ENCODE measurements around the gene ADGRF1. TPM values are rescaled to one million over a fixed set of nuclear protein-coding genes. Genes with fewer than 3 reads are reported as not detected.

Gene ADGRF1
- polyA plus RNA-seq, 4 donors, result 0.13 to 1.7 (median 1.3) TPM

DNA sequence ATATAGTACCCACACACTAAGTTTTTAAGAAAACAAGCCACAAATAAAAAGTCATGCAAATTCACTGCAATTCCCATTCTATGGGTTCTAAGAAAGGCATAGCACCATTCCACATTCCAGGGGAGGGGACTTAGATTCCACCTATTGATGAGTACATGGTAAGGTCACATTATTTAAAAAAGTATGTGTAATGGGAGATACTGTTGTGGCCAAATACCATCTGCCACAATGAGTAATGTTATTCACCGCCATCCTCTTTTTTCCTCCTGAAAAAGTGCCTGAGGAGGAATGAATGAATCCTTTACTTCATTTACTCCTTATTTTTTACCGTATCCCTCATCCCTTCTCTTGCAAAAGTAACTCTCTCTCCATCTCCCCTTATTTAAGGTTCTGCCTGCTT is 27.0 kb upstream of the ADGRF1 start:
- Histone ChIP-seq H3K36me3 (ENCODE audit: control insufficient read depth in 3 of 3, insufficient read depth in 2 of 3, low read depth in 1 of 3, low read length in 3 of 3) (no peaks in the 10 kb centered on the region), H3K27me3 (ENCODE audit: control insufficient read depth in 3 of 3, insufficient read depth in 3 of 3, low read length in 3 of 3) (no peaks in the 10 kb centered on the region), H3K4me3 (ENCODE audit: low read depth in 1 of 3, low read length in 3 of 3) (no peak overlapping the region), H3K27ac (ENCODE audit: low read depth in 1 of 3, low read length in 2 of 3) (no peak overlapping the region), H3K4me1 (ENCODE audit: control insufficient read depth in 3 of 3, insufficient read depth in 2 of 3, low read depth in 1 of 3, low read length in 2 of 3) (peaks cover 0 to 5% (median 0%) of the 10 kb centered on the region in 3 donors), H3K9me3 (ENCODE audit: control insufficient read depth in 2 of 2, insufficient read depth in 1 of 2, low read depth in 1 of 2, low read length in 1 of 2) (no peaks in the 10 kb centered on the region)
- WGBS, 3 donors, result 97 to 98% (median 97%) methylated on average over 2 of the region's 2 CpGs
- FAIRE-seq (no peak), DNase-seq (no peak)

DNA sequence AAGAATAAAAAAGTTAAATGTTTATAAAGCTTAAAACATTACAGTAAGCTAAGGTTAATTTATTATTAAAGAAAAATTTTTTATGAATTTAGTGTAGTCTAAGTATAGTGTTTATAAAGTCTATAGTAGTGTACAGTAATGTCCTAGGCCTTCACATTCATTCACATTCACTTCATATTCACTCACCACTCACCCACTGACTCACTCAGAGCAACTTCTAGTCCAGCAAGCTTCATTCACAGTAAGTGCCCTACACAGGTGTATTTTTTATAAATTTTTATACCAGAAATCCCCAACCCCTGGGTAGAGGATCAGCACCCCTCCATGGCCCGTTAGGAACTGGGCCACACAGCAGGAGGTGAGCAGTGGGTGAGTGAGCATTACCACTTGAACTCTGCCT is 24.3 kb upstream of the ADGRF1 start:
- no peaks in the 10 kb centered on the region for H3K36me3 ChIP-seq (ENCODE audit: control insufficient read depth in 3 of 3, insufficient read depth in 2 of 3, low read depth in 1 of 3, low read length in 3 of 3)
- H3K4me1 ChIP-seq (ENCODE audit: control insufficient read depth in 3 of 3, insufficient read depth in 2 of 3, low read depth in 1 of 3, low read length in 2 of 3), result no peaks in the 10 kb centered on the region
- FAIRE-seq (peak; percentile 93), DNase-seq (no peak)
- no peak overlapping the region for H3K4me3 ChIP-seq (ENCODE audit: low read depth in 1 of 3, low read length in 3 of 3)
- H3K27me3 ChIP-seq (ENCODE audit: control insufficient read depth in 3 of 3, insufficient read depth in 3 of 3, low read length in 3 of 3), result no peaks in the 10 kb centered on the region
- H3K27ac ChIP-seq (ENCODE audit: low read depth in 1 of 3, low read length in 2 of 3), result no peak overlapping the region
- 77 to 88% (median 83%) methylated on average over 1 of the region's 1 CpG for WGBS, 3 donors
- peaks cover 0 to 2% of the 10 kb centered on the region in 2 donors for H3K9me3 ChIP-seq (ENCODE audit: control insufficient read depth in 2 of 2, insufficient read depth in 1 of 2, low read depth in 1 of 2, low read length in 1 of 2)

DNA sequence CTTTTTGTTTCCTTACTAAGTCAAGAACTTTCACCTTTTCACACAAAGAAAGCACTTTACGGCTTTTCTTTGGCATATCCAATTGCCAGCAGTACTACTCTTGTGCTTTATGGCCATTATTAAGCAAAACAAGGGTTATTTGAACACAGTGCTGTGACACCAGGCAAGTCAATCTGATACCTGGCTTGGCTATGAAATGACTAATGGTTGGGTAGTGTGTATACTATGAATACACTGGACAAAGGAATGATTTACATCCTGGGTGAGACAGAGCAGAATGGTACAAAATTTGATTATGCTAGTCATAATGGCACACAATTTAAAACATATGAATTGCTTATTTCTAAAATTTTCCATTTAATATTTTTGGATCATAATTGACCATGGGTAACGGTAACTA is 22.1 kb upstream of the ADGRF1 start:
- H3K36me3 ChIP-seq (ENCODE audit: control insufficient read depth in 3 of 3, insufficient read depth in 2 of 3, low read depth in 1 of 3, low read length in 3 of 3), result no peaks in the 10 kb centered on the region
- no peak overlapping the region for H3K4me3 ChIP-seq (ENCODE audit: low read depth in 1 of 3, low read length in 3 of 3)
- FAIRE-seq (no peak), DNase-seq (no peak)
- no peaks in the 10 kb centered on the region for H3K4me1 ChIP-seq (ENCODE audit: control insufficient read depth in 3 of 3, insufficient read depth in 2 of 3, low read depth in 1 of 3, low read length in 2 of 3)
- 81 to 84% (median 81%) methylated on average over 2 of the region's 2 CpGs for WGBS, 3 donors
- H3K9me3 ChIP-seq (ENCODE audit: control insufficient read depth in 2 of 2, insufficient read depth in 1 of 2, low read depth in 1 of 2, low read length in 1 of 2), result peaks cover 0 to 2% of the 10 kb centered on the region in 2 donors
- no peaks in the 10 kb centered on the region for H3K27me3 ChIP-seq (ENCODE audit: control insufficient read depth in 3 of 3, insufficient read depth in 3 of 3, low read length in 3 of 3)
- H3K27ac ChIP-seq (ENCODE audit: low read depth in 1 of 3, low read length in 2 of 3), result no peak overlapping the region

DNA sequence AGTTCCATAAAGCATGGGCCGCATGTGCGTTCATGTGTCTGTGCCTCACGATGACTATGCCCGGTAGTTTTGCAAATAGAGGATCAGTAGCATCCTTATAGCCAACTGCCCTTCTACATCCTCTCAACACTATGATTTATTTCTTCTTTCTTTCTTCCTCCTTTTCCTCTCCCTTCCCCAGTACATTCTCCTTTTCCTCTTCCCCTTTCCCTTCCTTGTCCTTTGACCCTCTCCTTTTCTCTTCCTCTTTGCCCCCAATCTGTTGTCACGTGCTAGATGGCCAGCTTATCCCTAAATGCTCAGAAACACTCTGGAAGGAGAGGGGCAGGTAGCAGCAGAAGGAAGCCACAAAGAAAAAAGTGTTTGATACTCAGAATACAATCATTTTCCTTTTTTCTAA is 20.2 kb upstream of the ADGRF1 start:
- 77 to 80% (median 77%) methylated on average over 5 of the region's 5 CpGs for WGBS, 3 donors
- no peak for FAIRE-seq
- H3K27ac ChIP-seq (ENCODE audit: low read depth in 1 of 3, low read length in 2 of 3), result no peak overlapping the region

DNA sequence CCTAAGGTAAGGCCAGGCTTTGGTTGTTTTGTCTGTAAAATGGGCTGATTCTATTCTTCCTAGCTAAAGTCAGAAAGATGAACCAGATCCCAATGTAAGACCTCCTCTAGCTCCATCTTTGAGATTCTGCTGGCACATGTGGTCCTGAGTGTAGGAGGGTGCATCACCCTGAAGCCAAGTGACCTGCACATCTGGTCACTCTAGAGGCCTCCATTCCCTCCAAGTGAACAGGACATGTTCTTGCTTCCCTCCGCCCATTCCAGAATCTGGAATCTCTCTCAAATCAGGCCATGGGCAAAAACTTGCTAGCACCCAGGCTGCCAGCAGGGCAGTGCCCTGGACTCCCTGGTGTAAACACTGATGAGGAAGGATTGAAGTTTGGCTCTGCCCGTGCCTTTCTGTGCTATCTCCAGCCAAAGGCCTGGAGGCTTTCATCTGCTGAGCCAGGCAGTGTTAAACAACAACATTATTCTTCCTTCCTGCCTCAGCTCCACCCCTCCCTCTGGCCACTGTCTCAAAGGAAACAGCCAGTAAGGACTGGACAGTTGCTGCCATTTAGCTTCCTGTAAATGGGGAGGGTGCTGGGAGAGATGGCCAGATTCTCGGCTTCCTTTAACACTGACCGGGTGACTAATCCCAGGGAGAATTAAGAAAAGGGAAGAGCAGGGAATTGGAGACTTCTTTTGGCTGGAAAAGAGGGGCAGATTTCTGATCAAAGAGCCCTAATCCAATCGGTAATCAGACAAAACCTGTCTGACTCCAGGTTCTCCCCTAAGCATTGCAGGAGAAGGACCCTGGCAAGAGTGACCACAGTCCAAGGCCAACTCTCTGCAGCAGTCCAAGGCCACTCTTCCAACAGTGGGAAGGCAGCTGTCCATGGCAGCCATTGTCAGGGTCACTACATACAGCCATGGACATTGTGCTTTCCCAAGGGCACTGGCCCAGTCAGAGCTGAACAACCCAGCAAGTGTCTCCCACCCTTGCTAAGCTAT is 19.5 kb upstream of the ADGRF1 start:
- FAIRE-seq (no peak), DNase-seq (no peak)
- Histone ChIP-seq H3K27me3 (ENCODE audit: control insufficient read depth in 3 of 3, insufficient read depth in 3 of 3, low read length in 3 of 3) (no peaks in the 10 kb centered on the region), H3K36me3 (ENCODE audit: control insufficient read depth in 3 of 3, insufficient read depth in 2 of 3, low read depth in 1 of 3, low read length in 3 of 3) (no peaks in the 10 kb centered on the region), H3K4me1 (ENCODE audit: control insufficient read depth in 3 of 3, insufficient read depth in 2 of 3, low read depth in 1 of 3, low read length in 2 of 3) (no peaks in the 10 kb centered on the region), H3K4me3 (ENCODE audit: low read depth in 1 of 3, low read length in 3 of 3) (no peak overlapping the region), H3K27ac (ENCODE audit: low read depth in 1 of 3, low read length in 2 of 3) (no peak overlapping the region), H3K9me3 (ENCODE audit: control insufficient read depth in 2 of 2, insufficient read depth in 1 of 2, low read depth in 1 of 2, low read length in 1 of 2) (peaks cover 0 to 2% of the 10 kb centered on the region in 2 donors)
- 56 to 72% (median 71%) methylated on average over 5 of the region's 5 CpGs for WGBS, 3 donors

More for the DNA sequence above, 20.2 kb upstream of the ADGRF1 start:
- DNase-seq, result no peak
- Histone ChIP-seq H3K4me3 (ENCODE audit: low read depth in 1 of 3, low read length in 3 of 3) (no peak overlapping the region), H3K27me3 (ENCODE audit: control insufficient read depth in 3 of 3, insufficient read depth in 3 of 3, low read length in 3 of 3) (no peaks in the 10 kb centered on the region), H3K36me3 (ENCODE audit: control insufficient read depth in 3 of 3, insufficient read depth in 2 of 3, low read depth in 1 of 3, low read length in 3 of 3) (no peaks in the 10 kb centered on the region), H3K9me3 (ENCODE audit: control insufficient read depth in 2 of 2, insufficient read depth in 1 of 2, low read depth in 1 of 2, low read length in 1 of 2) (peaks cover 0 to 2% of the 10 kb centered on the region in 2 donors), H3K4me1 (ENCODE audit: control insufficient read depth in 3 of 3, insufficient read depth in 2 of 3, low read depth in 1 of 3, low read length in 2 of 3) (no peaks in the 10 kb centered on the region)

DNA sequence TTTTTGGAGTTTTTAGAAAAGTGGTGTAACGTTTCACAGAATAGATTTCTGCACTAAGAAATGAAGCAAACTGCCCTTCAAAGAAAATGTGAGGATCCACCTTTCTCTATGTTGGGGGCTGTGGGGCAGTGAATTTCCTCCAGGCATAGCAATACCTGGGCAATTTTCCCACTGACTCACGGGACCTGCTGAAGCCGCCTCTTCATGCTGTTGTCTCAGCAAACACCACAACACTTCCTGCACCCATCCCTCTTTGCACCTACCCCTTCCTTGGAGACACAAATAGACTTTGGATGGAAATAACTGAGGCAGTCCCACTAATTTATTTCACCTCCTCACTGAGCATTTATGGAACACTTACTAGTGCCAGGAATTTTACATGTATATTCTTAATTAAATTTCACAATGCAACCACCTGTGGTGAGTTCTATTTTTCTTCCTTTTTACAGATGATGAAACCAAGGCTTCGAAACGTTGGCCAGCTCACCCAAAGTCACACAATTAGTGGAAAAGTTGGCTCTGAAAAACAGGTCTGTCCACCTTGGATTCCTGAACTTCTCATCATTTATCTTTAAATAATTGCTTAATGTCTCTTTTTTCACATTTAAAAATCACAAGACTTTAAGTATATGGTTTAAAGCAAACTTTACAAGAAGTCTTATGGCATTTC is 17.2 kb upstream of the ADGRF1 start:
- H3K36me3 ChIP-seq (ENCODE audit: control insufficient read depth in 3 of 3, insufficient read depth in 2 of 3, low read depth in 1 of 3, low read length in 3 of 3), result no peaks in the 10 kb centered on the region
- no peak overlapping the region for H3K27ac ChIP-seq (ENCODE audit: low read depth in 1 of 3, low read length in 2 of 3)
- FAIRE-seq, result no peak
- 74 to 79% (median 75%) methylated on average over 5 of the region's 5 CpGs for WGBS, 3 donors
- H3K27me3 ChIP-seq (ENCODE audit: control insufficient read depth in 3 of 3, insufficient read depth in 3 of 3, low read length in 3 of 3), result no peaks in the 10 kb centered on the region
- no peak overlapping the region for H3K4me3 ChIP-seq (ENCODE audit: low read depth in 1 of 3, low read length in 3 of 3)
- no peaks in the 10 kb centered on the region for H3K4me1 ChIP-seq (ENCODE audit: control insufficient read depth in 3 of 3, insufficient read depth in 2 of 3, low read depth in 1 of 3, low read length in 2 of 3)
- peaks cover 0 to 2% of the 10 kb centered on the region in 2 donors for H3K9me3 ChIP-seq (ENCODE audit: control insufficient read depth in 2 of 2, insufficient read depth in 1 of 2, low read depth in 1 of 2, low read length in 1 of 2)
- no peak for DNase-seq

DNA sequence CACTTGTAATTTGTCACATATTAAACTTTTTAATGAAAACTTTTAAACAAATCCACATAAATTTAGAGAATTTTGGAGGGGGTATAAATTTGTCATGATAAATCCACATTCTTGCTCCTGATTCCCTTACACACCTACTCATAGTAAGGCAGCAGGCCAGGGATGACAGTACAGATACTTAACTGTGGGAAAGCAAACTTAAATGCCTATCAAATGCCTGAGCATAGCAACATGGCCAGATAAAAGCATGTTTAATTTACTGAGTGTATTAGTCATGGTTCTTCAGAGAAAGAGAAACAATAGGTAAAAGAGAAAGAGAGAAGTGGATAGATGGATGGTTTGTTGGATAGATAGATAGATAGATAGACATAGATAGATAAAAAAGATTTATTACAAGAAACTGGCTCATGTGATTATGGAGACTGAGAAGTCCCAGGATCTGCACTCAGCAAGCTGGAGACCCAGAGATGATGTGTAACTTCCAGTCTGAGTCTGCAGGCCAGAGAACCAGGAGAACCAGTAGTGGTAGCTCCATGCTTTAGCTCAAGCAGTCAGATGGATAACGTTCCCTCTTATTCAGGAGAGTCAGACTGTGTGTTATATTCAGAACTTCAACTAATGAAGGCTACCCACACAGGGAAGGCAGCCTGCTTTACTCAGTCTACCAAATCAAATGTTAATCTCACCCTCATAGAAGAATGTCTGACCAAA is 15.9 kb upstream of the ADGRF1 start:
- Histone ChIP-seq H3K4me1 (ENCODE audit: control insufficient read depth in 3 of 3, insufficient read depth in 2 of 3, low read depth in 1 of 3, low read length in 2 of 3) (no peaks in the 10 kb centered on the region), H3K27me3 (ENCODE audit: control insufficient read depth in 3 of 3, insufficient read depth in 3 of 3, low read length in 3 of 3) (no peaks in the 10 kb centered on the region), H3K4me3 (ENCODE audit: low read depth in 1 of 3, low read length in 3 of 3) (no peak overlapping the region), H3K36me3 (ENCODE audit: control insufficient read depth in 3 of 3, insufficient read depth in 2 of 3, low read depth in 1 of 3, low read length in 3 of 3) (no peaks in the 10 kb centered on the region), H3K27ac (ENCODE audit: low read depth in 1 of 3, low read length in 2 of 3) (no peak overlapping the region), H3K9me3 (ENCODE audit: control insufficient read depth in 2 of 2, insufficient read depth in 1 of 2, low read depth in 1 of 2, low read length in 1 of 2) (no peaks in the 10 kb centered on the region)
- no peak for FAIRE-seq
- DNase-seq, result no peak
- 81 to 90% (median 88%) methylated on average over 1 of the region's 1 CpG for WGBS, 3 donors

DNA sequence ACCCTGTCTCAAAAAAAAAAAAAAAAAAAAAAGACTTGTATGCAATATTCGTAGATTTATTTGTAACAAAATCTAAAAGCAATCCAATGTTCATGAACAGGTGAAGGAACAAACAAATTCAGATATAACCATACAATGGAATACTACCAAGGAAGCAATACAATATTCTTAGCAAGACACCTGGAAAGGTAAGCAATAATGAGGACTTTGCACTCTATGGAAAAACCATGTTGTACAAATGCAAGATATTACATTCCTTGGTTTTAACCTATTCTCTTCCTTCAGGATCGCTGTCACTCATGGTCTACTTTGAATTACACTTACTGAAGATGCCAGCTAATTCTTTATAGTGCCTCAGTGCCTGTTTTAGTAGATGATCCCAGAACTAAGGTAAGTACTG is 14.7 kb upstream of the ADGRF1 start:
- Histone ChIP-seq H3K4me1 (ENCODE audit: control insufficient read depth in 3 of 3, insufficient read depth in 2 of 3, low read depth in 1 of 3, low read length in 2 of 3) (no peaks in the 10 kb centered on the region), H3K4me3 (ENCODE audit: low read depth in 1 of 3, low read length in 3 of 3) (no peak overlapping the region), H3K36me3 (ENCODE audit: control insufficient read depth in 3 of 3, insufficient read depth in 2 of 3, low read depth in 1 of 3, low read length in 3 of 3) (no peaks in the 10 kb centered on the region), H3K27me3 (ENCODE audit: control insufficient read depth in 3 of 3, insufficient read depth in 3 of 3, low read length in 3 of 3) (no peaks in the 10 kb centered on the region), H3K27ac (ENCODE audit: low read depth in 1 of 3, low read length in 2 of 3) (no peak overlapping the region), H3K9me3 (ENCODE audit: control insufficient read depth in 2 of 2, insufficient read depth in 1 of 2, low read depth in 1 of 2, low read length in 1 of 2) (no peaks in the 10 kb centered on the region)
- no peak for FAIRE-seq
- DNase-seq, result peak in 1 of 2 donors; percentile 43
- WGBS, 3 donors, result 60 to 83% (median 82%) methylated on average over 2 of the region's 2 CpGs

All from small intestine (tissue), 7 donors.